Measurements from ENCODE around the gene AZU1.

GRCh38 chr19:791567-792305 lies 35.9 kb upstream of the AZU1 start:
- TF ChIP-seq EZH2phosphoT487 (conservative IDR thresholded peaks at IDR 0.05; ENCODE audit: low read length) (no peak), CTCF (IDR thresholded peaks at IDR 0.05; ENCODE audit: insufficient read depth, low read length, poor library complexity, severe bottlenecking) (no peak)
